HEK293 (cell line): ENCODE data around the gene GUSB.

ENCODE experiments used
- BCL11A ChIP-seq: fragments of 450-650 bp; formaldehyde crosslinking; IDR thresholded peaks from 2 replicates; pipeline ENCODE4 v1.5.1; 2016; ENCODE audit warnings: low read depth, missing biosample characterization, missing genetic modification characterization
- CTCF ChIP-seq: fragments of 450-650 bp; formaldehyde crosslinking; IDR thresholded peaks from 2 replicates; pipeline ENCODE4 v1.5.1; 2016; ENCODE audit warnings: missing biosample characterization, missing genetic modification characterization
- HOXA7 ChIP-seq: sonication (generic); formaldehyde crosslinking; IDR thresholded peaks from 2 replicates; pipeline ENCODE4 v1.8.1; 2022; ENCODE audit warnings: missing genetic modification reagents, borderline replicate concordance
- PBX3 ChIP-seq: sonication (generic); formaldehyde crosslinking; IDR thresholded peaks from 2 replicates; pipeline ENCODE4 v1.8.1; 2022; ENCODE audit warnings: mild to moderate bottlenecking, moderate library complexity, missing genetic modification reagents
- PRDM10 ChIP-seq: fragments of 450-650 bp; formaldehyde crosslinking; IDR thresholded peaks from 2 replicates; pipeline ENCODE4 v1.5.1; 2016; ENCODE audit warnings: missing biosample characterization, missing genetic modification characterization
- ZNF10 ChIP-seq: fragments of 450-650 bp; formaldehyde crosslinking; IDR thresholded peaks from 2 replicates; pipeline ENCODE4 v1.5.1; 2017; ENCODE audit warnings: missing biosample characterization, missing genetic modification characterization
- ZNF140 ChIP-seq: fragments of 450-650 bp; formaldehyde crosslinking; IDR thresholded peaks from 2 replicates; pipeline ENCODE4 v1.5.1; 2016; ENCODE audit warnings: missing biosample characterization, missing genetic modification characterization
- ZNF202 ChIP-seq: fragments of 450-650 bp; formaldehyde crosslinking; IDR thresholded peaks from 2 replicates; pipeline ENCODE4 v1.5.1; 2016; ENCODE audit warnings: missing biosample characterization, missing genetic modification characterization, borderline replicate concordance
- ZNF324 ChIP-seq: fragments of 450-650 bp; formaldehyde crosslinking; IDR thresholded peaks from 2 replicates; pipeline ENCODE4 v1.5.1; 2016; ENCODE audit warnings: missing biosample characterization, missing genetic modification characterization
- ZNF518A ChIP-seq: fragments of 450-650 bp; formaldehyde crosslinking; conservative IDR thresholded peaks from 2 replicates; pipeline ENCODE4 v1.5.1; 2016; ENCODE audit warnings: low read depth, missing biosample characterization, missing genetic modification characterization
- TF ChIP-seq, protein P1 (sequence below): fragments of 450-650 bp; formaldehyde crosslinking; IDR thresholded peaks from 2 replicates; pipeline ENCODE4 v1.5.1; 2016; ENCODE audit warnings: missing biosample characterization, missing genetic modification characterization
- TF ChIP-seq, protein P2 (sequence below): fragments of 450-650 bp; formaldehyde crosslinking; IDR thresholded peaks from 2 replicates; pipeline ENCODE4 v1.5.1; 2017; ENCODE audit warnings: missing biosample characterization, missing genetic modification characterization
- TF ChIP-seq, protein P3 (sequence below): fragments of 450-650 bp; formaldehyde crosslinking; IDR thresholded peaks from 2 replicates; pipeline ENCODE4 v1.5.1; 2017; ENCODE audit warnings: missing biosample characterization, missing genetic modification characterization

DNA sequence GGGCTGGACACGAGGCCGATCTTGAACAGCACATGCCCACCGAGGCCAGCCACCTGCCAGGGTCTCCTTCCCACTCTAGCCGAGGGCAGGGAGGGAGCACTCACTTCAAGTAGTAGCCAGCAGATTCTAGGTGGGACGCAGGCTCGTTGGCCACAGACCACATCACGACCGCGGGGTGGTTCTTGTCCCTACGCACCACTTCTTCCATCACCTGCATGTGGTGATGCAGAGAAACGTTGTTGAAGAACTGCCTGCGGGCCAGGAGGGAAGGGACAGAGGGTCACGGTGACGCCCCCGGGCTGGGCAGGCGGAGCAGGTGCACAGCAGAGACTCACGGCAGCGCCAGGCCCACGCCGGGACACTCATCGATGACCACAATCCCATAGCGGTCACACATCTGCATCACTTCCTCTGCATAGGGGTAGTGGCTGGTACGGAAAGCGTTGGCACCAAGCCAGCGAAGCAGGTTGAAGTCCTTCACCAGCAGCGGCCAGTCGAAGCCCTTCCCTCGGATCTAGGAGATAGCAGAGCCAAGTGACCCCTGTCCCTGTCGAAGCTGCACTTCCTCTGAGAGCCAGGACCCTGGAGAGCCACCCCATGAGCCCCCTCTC is 7.7 kb downstream of the GUSB start:
- TF ChIP-seq ZNF324 (tag by site-specific recombination) = no peak
- TF ChIP-seq CTCF (tag by site-specific recombination) = no peak
- TF ChIP-seq PBX3 (CRISPR knock-in tag) = no peak
- no peak for TF ChIP-seq ZNF140 (tag by site-specific recombination)
- TF ChIP-seq, protein P1, sequence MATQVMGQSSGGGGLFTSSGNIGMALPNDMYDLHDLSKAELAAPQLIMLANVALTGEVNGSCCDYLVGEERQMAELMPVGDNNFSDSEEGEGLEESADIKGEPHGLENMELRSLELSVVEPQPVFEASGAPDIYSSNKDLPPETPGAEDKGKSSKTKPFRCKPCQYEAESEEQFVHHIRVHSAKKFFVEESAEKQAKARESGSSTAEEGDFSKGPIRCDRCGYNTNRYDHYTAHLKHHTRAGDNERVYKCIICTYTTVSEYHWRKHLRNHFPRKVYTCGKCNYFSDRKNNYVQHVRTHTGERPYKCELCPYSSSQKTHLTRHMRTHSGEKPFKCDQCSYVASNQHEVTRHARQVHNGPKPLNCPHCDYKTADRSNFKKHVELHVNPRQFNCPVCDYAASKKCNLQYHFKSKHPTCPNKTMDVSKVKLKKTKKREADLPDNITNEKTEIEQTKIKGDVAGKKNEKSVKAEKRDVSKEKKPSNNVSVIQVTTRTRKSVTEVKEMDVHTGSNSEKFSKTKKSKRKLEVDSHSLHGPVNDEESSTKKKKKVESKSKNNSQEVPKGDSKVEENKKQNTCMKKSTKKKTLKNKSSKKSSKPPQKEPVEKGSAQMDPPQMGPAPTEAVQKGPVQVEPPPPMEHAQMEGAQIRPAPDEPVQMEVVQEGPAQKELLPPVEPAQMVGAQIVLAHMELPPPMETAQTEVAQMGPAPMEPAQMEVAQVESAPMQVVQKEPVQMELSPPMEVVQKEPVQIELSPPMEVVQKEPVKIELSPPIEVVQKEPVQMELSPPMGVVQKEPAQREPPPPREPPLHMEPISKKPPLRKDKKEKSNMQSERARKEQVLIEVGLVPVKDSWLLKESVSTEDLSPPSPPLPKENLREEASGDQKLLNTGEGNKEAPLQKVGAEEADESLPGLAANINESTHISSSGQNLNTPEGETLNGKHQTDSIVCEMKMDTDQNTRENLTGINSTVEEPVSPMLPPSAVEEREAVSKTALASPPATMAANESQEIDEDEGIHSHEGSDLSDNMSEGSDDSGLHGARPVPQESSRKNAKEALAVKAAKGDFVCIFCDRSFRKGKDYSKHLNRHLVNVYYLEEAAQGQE = no peak
- TF ChIP-seq BCL11A = no peak
- no peak for TF ChIP-seq ZNF518A (tag by site-specific recombination)
- TF ChIP-seq, protein P2, sequence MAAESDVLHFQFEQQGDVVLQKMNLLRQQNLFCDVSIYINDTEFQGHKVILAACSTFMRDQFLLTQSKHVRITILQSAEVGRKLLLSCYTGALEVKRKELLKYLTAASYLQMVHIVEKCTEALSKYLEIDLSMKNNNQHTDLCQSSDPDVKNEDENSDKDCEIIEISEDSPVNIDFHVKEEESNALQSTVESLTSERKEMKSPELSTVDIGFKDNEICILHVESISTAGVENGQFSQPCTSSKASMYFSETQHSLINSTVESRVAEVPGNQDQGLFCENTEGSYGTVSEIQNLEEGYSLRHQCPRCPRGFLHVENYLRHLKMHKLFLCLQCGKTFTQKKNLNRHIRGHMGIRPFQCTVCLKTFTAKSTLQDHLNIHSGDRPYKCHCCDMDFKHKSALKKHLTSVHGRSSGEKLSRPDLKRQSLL = no peak
- no peak for TF ChIP-seq ZNF202 (tag by site-specific recombination)
- TF ChIP-seq, protein P3, sequence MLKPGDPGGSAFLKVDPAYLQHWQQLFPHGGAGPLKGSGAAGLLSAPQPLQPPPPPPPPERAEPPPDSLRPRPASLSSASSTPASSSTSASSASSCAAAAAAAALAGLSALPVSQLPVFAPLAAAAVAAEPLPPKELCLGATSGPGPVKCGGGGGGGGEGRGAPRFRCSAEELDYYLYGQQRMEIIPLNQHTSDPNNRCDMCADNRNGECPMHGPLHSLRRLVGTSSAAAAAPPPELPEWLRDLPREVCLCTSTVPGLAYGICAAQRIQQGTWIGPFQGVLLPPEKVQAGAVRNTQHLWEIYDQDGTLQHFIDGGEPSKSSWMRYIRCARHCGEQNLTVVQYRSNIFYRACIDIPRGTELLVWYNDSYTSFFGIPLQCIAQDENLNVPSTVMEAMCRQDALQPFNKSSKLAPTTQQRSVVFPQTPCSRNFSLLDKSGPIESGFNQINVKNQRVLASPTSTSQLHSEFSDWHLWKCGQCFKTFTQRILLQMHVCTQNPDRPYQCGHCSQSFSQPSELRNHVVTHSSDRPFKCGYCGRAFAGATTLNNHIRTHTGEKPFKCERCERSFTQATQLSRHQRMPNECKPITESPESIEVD (tag by site-specific recombination) = no peak
- no peak for TF ChIP-seq ZNF10 (tag by site-specific recombination)
- TF ChIP-seq PRDM10 (tag by site-specific recombination) = no peak
- no peak for TF ChIP-seq HOXA7 (CRISPR knock-in tag)
